ENCODE data around the gene EMX2.

DNA sequence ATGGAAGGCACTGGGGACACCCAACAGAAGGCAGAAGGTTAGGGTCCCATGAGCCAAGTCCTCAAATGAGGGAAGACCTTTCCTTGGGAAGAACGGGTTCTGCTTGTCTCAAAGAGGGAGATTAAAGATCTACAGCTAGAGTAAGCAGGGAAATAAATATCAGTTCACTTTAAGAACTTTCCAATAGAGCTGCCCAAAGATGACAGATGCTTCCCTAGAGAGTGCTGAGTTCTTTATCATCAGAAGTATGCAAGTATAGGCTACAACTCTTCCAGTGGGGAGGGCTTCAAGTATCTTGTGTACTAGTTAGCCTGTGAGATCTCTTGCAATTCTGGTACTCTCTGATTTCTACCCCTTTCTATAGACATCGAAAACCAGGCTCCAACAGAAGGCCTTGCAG is 39.4 kb downstream of the EMX2 start:
- TF ChIP-seq, protein P1, sequence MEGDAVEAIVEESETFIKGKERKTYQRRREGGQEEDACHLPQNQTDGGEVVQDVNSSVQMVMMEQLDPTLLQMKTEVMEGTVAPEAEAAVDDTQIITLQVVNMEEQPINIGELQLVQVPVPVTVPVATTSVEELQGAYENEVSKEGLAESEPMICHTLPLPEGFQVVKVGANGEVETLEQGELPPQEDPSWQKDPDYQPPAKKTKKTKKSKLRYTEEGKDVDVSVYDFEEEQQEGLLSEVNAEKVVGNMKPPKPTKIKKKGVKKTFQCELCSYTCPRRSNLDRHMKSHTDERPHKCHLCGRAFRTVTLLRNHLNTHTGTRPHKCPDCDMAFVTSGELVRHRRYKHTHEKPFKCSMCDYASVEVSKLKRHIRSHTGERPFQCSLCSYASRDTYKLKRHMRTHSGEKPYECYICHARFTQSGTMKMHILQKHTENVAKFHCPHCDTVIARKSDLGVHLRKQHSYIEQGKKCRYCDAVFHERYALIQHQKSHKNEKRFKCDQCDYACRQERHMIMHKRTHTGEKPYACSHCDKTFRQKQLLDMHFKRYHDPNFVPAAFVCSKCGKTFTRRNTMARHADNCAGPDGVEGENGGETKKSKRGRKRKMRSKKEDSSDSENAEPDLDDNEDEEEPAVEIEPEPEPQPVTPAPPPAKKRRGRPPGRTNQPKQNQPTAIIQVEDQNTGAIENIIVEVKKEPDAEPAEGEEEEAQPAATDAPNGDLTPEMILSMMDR (IDR thresholded peaks at IDR 0.05), result no peak
- no peak for TF ChIP-seq POLR2AphosphoS5 (IDR thresholded peaks at IDR 0.05)

Measured in prostate gland (tissue), 2 donors.